Tibial nerve (tissue), 4 donors: ENCODE data around the gene CYP17A1. TPM values are rescaled to one million over a fixed set of nuclear protein-coding genes. Genes with fewer than 3 reads are reported as not detected.
"Not testable (repeated sequence)": the region's sequence is repeated elsewhere in the genome, so short reads cannot be mapped to it uniquely, and the experiment has no call there.

Experiments
- DNase-seq, 2 donors: peaks; one replicate each; pipeline ENCODE4 v3.0.0-alpha.2; 2019; ENCODE audit warnings: low spot score in 2 of 2
- H3K27ac ChIP-seq, 4 donors: fragments of 200-600 bp; sonication (generic) in 3 of 4; one replicate each; pipeline ENCODE4 v1.5.1; 2017 to 2019; ENCODE audit warnings: mild to moderate bottlenecking in 1 of 4
- H3K27me3 ChIP-seq, 2 donors: fragments of 200-600 bp; sonication (generic) in 1 of 2; one replicate each; pipeline versions ENCODE4 v1.5.1 to v1.6.0; 2017 to 2019
- H3K36me3 ChIP-seq, 3 donors: fragments of 200-600 bp; sonication (generic); one replicate each; pipeline ENCODE4 v1.5.1; 2018 to 2019
- H3K4me1 ChIP-seq, 4 donors: fragments of 200-600 bp; sonication (generic) in 3 of 4; one replicate each; pipeline ENCODE4 v1.5.1; 2017 to 2019
- H3K4me3 ChIP-seq, 4 donors: fragments of 200-600 bp; sonication (generic) in 3 of 4; one replicate each; pipeline ENCODE4 v1.5.1; 2017 to 2019; ENCODE audit warnings: mild to moderate bottlenecking in 1 of 4, moderate library complexity in 1 of 4
- H3K9me3 ChIP-seq, 4 donors: fragments of 200-600 bp; sonication (generic) in 3 of 4; one replicate each; pipeline ENCODE4 v1.5.1; 2017 to 2019
- EP300 ChIP-seq, 2 donors: sonication (generic); formaldehyde crosslinking; IDR thresholded peaks; one replicate each; pipeline ENCODE4 v1.6.1; 2017; ENCODE audit warnings: antibody characterized with exemption in 2 of 2, mild to moderate bottlenecking in 1 of 2
- POLR2A ChIP-seq, 2 donors: fragments of 450-650 bp; IDR thresholded peaks; one replicate each; pipeline ENCODE4 v1.6.1; 2017; ENCODE audit warnings: antibody characterized with exemption in 2 of 2, mild to moderate bottlenecking in 2 of 2, moderate library complexity in 2 of 2
- WGBS, 2 donors: methylation state at CpG; one replicate each; pipeline ENCODE4 v1.1.5; 2018; 5-methylcytosine and 5-hydroxymethylcytosine counted together
- total RNA-seq, 4 donors: library from RNA; depleted of rRNA; stranded (reverse); fragments of >200 nt; gene quantifications; one replicate each; pipeline ENCODE4 v1.1.0, GENCODE V29; 2016
- TF ChIP-seq, protein P1 (sequence below), 5 experiments: fragments of 200-600 bp in 3 of 5; fragments of 450-650 bp in 2 of 5; sonication (generic) in 3 of 5; IDR thresholded peaks; one replicate each; pipeline ENCODE4 v1.5.1; 2016 to 2019; ENCODE audit warnings: antibody characterized with exemption in 5 of 5, mild to moderate bottlenecking in 3 of 5, moderate library complexity in 2 of 5

Gene CYP17A1
- total RNA-seq, 4 donors from 2014 or later, result not detected

DNA sequence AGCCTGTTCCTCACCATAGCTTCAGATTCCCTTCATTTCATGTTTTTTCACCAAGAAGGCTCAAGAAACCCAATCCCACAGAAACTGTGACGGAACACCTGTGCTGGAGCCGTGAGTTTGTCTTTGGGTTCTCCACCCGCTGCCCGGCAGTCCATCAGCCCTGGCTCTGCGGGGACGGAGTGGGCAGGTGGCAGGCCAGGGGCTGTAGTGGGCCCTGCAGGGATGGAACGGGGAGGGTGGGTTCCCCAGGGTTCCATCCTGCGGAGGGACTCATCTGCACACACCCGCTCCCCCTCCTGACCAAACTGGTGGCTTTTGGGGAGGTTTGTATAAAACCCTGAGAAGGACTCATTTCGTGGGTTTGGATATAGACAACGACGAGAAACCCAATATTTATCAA is 15.0 kb downstream of the CYP17A1 start:
- WGBS, 2 donors, result 89 to 91% methylated on average over 11 to 12 of the region's 12 CpGs

DNA sequence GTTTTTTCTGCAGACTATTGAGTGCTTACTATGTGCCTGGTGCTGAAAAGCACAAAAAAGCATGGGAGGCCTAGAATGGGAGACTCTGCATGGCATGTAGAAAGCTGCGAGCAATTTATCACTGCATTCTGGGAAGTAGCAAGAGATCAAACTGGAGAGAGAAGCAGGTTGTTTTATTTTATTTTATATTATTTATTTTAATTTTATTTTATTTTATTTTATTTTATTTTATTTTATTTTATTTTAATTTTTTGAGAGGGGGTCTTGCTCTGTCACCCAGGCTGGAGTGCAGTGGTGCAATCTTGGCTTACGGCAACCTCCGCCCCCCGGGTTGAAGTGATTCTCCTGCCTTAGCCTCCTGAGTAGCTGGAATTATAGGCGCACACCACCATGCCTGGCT is 17.2 kb downstream of the CYP17A1 start:
- H3K4me1 ChIP-seq, result peaks cover 0 to 36% (median 21%) of the 10 kb centered on the region in 4 donors
- not testable (repeated sequence) for H3K4me3 ChIP-seq, DNase-seq, H3K9me3 ChIP-seq, H3K36me3 ChIP-seq, H3K27me3 ChIP-seq
- WGBS, 2 donors, result 94 to 99% methylated on average over 5 of the region's 5 CpGs
- peak overlapping the region in 2 of 4 donors; percentile 95 to 98 for H3K27ac ChIP-seq

More for the DNA sequence above, 15.0 kb downstream of the CYP17A1 start:
- H3K4me1 ChIP-seq, result peaks cover 0 to 15% (median under 1%) of the 10 kb centered on the region in 4 donors
- H3K36me3 ChIP-seq, result peaks cover 0 to 2% (median 0%) of the 10 kb centered on the region in 3 donors
- H3K4me3 ChIP-seq, result no peak overlapping the region
- H3K27ac ChIP-seq, result no peak overlapping the region
- no peaks in the 10 kb centered on the region for H3K9me3 ChIP-seq
- TF ChIP-seq EP300 (IDR thresholded peaks at IDR 0.05), result no peak
- TF ChIP-seq, protein P1, sequence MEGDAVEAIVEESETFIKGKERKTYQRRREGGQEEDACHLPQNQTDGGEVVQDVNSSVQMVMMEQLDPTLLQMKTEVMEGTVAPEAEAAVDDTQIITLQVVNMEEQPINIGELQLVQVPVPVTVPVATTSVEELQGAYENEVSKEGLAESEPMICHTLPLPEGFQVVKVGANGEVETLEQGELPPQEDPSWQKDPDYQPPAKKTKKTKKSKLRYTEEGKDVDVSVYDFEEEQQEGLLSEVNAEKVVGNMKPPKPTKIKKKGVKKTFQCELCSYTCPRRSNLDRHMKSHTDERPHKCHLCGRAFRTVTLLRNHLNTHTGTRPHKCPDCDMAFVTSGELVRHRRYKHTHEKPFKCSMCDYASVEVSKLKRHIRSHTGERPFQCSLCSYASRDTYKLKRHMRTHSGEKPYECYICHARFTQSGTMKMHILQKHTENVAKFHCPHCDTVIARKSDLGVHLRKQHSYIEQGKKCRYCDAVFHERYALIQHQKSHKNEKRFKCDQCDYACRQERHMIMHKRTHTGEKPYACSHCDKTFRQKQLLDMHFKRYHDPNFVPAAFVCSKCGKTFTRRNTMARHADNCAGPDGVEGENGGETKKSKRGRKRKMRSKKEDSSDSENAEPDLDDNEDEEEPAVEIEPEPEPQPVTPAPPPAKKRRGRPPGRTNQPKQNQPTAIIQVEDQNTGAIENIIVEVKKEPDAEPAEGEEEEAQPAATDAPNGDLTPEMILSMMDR (IDR thresholded peaks at IDR 0.05), result no peak
- TF ChIP-seq POLR2A (IDR thresholded peaks at IDR 0.05), result no peak
- no peaks in the 10 kb centered on the region for H3K27me3 ChIP-seq
- no peak for DNase-seq

DNA sequence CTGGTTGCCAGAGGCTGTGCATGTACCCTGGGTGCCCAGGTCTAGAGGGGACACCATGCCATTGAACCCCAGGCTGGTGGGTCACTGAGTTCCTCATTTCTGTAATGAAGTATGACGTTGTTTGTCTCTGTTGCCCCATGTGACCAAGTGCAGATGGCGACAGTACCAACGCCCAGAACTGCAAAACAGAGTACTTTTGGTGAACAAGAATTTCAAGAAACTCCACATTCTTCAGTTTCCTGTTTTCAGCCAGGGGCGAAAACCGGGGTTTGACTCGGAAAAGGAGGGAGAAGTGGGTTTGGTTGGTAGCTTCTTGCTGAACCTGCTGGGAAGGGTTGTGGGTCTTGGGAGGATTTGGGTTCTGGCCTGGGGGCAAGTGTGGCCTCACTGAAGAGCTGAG is 18.2 kb downstream of the CYP17A1 start:
- Histone ChIP-seq H3K27ac (peak overlapping the region in 2 of 4 donors; percentile 95 to 98), H3K36me3 (peaks cover 0 to 2% (median 0%) of the 10 kb centered on the region in 3 donors), H3K27me3 (no peaks in the 10 kb centered on the region), H3K4me3 (no peak overlapping the region), H3K4me1 (peaks cover 0 to 45% (median 29%) of the 10 kb centered on the region in 4 donors), H3K9me3 (no peaks in the 10 kb centered on the region)
- peak in 1 of 2 donors; percentile 66 for DNase-seq
- TF ChIP-seq POLR2A (IDR thresholded peaks at IDR 0.05) (no peak), EP300 (IDR thresholded peaks at IDR 0.05) (peak; percentile 78)
- TF ChIP-seq, protein P1 (IDR thresholded peaks at IDR 0.05), result no peak
- 62 to 75% methylated on average over 6 of the region's 6 CpGs for WGBS, 2 donors

DNA sequence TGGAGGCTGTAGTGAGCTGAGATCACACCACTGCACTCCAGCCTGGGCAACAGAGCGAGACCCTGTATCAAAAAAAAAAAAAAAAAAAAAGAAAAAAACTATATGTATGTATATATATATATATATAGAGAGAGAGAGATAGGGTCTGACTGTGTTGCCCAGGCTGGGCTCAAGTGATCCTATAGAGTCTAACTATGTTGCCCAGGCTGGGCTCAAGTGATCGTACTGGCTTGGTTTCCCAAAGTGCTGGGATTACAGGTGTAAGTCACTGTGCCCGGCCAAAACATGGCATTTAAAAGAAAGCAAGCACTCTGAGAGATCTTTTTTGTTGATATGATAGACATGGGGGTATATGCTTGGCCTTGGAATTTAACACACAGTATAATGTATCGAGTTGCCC is 20.0 kb downstream of the CYP17A1 start:
- no peak for DNase-seq
- TF ChIP-seq POLR2A (IDR thresholded peaks at IDR 0.05), result no peak
- Histone ChIP-seq H3K4me3 (no peak overlapping the region), H3K4me1 (peaks cover 0 to 64% (median 36%) of the 10 kb centered on the region in 4 donors), H3K27me3 (no peaks in the 10 kb centered on the region), H3K9me3 (no peaks in the 10 kb centered on the region), H3K27ac (peak overlapping the region in 3 of 4 donors; percentile 72 to 98 (median 95)), H3K36me3 (peaks cover 0 to 21% (median 4%) of the 10 kb centered on the region in 3 donors)
- 92 to 97% methylated on average over 4 of the region's 4 CpGs for WGBS, 2 donors

DNA sequence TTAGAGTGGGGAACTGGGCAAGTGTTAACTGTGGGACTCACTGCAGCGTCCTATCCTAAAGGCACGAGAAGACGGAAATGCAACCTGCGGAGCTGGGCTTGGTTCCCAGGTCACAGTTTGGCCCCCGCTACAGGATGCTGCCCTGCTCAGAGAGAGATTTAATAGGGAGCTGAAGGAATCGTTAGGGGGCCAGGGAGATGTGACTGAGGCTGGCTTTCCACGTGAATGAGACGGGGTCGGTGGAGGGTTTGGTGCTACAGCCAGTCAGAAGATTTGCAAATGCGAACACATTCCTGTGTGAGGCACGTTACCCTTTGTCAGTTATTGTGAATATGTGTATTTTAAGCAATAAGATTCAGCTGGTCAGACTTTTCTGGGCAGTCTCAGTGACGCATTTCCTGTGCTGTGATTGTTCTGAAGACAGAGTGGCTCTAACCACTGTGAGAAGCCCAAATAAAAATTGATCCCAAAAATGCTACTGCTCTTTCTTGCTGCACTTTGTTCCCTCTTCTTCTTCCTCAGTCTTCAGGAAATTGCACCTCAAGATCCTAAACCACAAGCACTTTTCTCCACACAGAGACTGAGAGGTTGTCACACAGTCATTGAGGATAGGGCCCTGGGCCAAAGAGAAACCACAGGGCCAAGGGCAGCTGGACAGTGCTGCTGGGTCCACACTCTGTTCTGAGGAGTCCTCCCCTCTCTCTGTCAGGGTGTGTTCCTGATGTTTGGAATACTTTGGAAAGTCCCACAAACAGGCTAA is 21.2 kb downstream of the CYP17A1 start:
- WGBS, 2 donors, result 14 to 24% methylated on average over 12 of the region's 12 CpGs
- Histone ChIP-seq H3K9me3 (no peaks in the 10 kb centered on the region), H3K27me3 (no peaks in the 10 kb centered on the region), H3K4me1 (peaks cover 0 to 70% (median 36%) of the 10 kb centered on the region in 4 donors), H3K36me3 (peaks cover 0 to 33% (median 7%) of the 10 kb centered on the region in 3 donors), H3K27ac (peak overlapping the region; percentile 72 to 98 (median 90)), H3K4me3 (no peak overlapping the region)
- TF ChIP-seq, protein P1 (IDR thresholded peaks at IDR 0.05), result no peak
- TF ChIP-seq POLR2A (IDR thresholded peaks at IDR 0.05) (peak; percentile 17 to 34), EP300 (IDR thresholded peaks at IDR 0.05) (peak; percentile 88 to 91)
- peak; percentile 32 to 69 for DNase-seq
